Measurements from ENCODE around the gene SMC5.
A peak's percentile ranks its signal among the peaks of the same experiment; 100 is the strongest.

GRCh38 chr9:70229579-70229978 lies 29.2 kb upstream of the SMC5 start:
- TF ChIP-seq, protein P1, sequence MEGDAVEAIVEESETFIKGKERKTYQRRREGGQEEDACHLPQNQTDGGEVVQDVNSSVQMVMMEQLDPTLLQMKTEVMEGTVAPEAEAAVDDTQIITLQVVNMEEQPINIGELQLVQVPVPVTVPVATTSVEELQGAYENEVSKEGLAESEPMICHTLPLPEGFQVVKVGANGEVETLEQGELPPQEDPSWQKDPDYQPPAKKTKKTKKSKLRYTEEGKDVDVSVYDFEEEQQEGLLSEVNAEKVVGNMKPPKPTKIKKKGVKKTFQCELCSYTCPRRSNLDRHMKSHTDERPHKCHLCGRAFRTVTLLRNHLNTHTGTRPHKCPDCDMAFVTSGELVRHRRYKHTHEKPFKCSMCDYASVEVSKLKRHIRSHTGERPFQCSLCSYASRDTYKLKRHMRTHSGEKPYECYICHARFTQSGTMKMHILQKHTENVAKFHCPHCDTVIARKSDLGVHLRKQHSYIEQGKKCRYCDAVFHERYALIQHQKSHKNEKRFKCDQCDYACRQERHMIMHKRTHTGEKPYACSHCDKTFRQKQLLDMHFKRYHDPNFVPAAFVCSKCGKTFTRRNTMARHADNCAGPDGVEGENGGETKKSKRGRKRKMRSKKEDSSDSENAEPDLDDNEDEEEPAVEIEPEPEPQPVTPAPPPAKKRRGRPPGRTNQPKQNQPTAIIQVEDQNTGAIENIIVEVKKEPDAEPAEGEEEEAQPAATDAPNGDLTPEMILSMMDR (IDR thresholded peaks at IDR 0.05; ENCODE audit: control extremely low read depth in 1 of 3, insufficient read depth in 1 of 3, low read depth in 1 of 3, low read length in 3 of 3): peak in 2 of 3 experiments; percentile 15 to 39; a peak in 2 of 4 replicates
- TF ChIP-seq RFX5 (IDR thresholded peaks at IDR 0.05; ENCODE audit: borderline replicate concordance, low read depth, low read length): no peak
- TF ChIP-seq CHD1 (IDR thresholded peaks at IDR 0.05; ENCODE audit: low read depth, low read length): no peak
- no peak for TF ChIP-seq CHD2 (IDR thresholded peaks at IDR 0.05; ENCODE audit: low read length)
- TF ChIP-seq GTF2F1 (IDR thresholded peaks at IDR 0.05; ENCODE audit: borderline replicate concordance, low read depth, low read length): no peak
- TF ChIP-seq, protein P2, sequence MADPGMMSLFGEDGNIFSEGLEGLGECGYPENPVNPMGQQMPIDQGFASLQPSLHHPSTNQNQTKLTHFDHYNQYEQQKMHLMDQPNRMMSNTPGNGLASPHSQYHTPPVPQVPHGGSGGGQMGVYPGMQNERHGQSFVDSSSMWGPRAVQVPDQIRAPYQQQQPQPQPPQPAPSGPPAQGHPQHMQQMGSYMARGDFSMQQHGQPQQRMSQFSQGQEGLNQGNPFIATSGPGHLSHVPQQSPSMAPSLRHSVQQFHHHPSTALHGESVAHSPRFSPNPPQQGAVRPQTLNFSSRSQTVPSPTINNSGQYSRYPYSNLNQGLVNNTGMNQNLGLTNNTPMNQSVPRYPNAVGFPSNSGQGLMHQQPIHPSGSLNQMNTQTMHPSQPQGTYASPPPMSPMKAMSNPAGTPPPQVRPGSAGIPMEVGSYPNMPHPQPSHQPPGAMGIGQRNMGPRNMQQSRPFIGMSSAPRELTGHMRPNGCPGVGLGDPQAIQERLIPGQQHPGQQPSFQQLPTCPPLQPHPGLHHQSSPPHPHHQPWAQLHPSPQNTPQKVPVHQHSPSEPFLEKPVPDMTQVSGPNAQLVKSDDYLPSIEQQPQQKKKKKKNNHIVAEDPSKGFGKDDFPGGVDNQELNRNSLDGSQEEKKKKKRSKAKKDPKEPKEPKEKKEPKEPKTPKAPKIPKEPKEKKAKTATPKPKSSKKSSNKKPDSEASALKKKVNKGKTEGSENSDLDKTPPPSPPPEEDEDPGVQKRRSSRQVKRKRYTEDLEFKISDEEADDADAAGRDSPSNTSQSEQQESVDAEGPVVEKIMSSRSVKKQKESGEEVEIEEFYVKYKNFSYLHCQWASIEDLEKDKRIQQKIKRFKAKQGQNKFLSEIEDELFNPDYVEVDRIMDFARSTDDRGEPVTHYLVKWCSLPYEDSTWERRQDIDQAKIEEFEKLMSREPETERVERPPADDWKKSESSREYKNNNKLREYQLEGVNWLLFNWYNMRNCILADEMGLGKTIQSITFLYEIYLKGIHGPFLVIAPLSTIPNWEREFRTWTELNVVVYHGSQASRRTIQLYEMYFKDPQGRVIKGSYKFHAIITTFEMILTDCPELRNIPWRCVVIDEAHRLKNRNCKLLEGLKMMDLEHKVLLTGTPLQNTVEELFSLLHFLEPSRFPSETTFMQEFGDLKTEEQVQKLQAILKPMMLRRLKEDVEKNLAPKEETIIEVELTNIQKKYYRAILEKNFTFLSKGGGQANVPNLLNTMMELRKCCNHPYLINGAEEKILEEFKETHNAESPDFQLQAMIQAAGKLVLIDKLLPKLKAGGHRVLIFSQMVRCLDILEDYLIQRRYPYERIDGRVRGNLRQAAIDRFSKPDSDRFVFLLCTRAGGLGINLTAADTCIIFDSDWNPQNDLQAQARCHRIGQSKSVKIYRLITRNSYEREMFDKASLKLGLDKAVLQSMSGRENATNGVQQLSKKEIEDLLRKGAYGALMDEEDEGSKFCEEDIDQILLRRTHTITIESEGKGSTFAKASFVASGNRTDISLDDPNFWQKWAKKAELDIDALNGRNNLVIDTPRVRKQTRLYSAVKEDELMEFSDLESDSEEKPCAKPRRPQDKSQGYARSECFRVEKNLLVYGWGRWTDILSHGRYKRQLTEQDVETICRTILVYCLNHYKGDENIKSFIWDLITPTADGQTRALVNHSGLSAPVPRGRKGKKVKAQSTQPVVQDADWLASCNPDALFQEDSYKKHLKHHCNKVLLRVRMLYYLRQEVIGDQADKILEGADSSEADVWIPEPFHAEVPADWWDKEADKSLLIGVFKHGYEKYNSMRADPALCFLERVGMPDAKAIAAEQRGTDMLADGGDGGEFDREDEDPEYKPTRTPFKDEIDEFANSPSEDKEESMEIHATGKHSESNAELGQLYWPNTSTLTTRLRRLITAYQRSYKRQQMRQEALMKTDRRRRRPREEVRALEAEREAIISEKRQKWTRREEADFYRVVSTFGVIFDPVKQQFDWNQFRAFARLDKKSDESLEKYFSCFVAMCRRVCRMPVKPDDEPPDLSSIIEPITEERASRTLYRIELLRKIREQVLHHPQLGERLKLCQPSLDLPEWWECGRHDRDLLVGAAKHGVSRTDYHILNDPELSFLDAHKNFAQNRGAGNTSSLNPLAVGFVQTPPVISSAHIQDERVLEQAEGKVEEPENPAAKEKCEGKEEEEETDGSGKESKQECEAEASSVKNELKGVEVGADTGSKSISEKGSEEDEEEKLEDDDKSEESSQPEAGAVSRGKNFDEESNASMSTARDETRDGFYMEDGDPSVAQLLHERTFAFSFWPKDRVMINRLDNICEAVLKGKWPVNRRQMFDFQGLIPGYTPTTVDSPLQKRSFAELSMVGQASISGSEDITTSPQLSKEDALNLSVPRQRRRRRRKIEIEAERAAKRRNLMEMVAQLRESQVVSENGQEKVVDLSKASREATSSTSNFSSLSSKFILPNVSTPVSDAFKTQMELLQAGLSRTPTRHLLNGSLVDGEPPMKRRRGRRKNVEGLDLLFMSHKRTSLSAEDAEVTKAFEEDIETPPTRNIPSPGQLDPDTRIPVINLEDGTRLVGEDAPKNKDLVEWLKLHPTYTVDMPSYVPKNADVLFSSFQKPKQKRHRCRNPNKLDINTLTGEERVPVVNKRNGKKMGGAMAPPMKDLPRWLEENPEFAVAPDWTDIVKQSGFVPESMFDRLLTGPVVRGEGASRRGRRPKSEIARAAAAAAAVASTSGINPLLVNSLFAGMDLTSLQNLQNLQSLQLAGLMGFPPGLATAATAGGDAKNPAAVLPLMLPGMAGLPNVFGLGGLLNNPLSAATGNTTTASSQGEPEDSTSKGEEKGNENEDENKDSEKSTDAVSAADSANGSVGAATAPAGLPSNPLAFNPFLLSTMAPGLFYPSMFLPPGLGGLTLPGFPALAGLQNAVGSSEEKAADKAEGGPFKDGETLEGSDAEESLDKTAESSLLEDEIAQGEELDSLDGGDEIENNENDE (IDR thresholded peaks at IDR 0.05; ENCODE audit: insufficient replicate concordance, low read length): no peak
- TF ChIP-seq EZH2 (IDR thresholded peaks at IDR 0.05; ENCODE audit: low read depth, low read length, severe bottlenecking): no peak
- TF ChIP-seq POLR2A (IDR thresholded peaks at IDR 0.05; ENCODE audit: control extremely low read depth in 1 of 2, low read depth in 2 of 2, low read length in 2 of 2): no peak
- TF ChIP-seq TAF1 (IDR thresholded peaks at IDR 0.05; ENCODE audit: low read depth, low read length): no peak
- TF ChIP-seq POLR2AphosphoS5 (IDR thresholded peaks at IDR 0.05; ENCODE audit: low read depth, low read length): no peak
